ENCODE data around the gene BIRC6. TPM values are rescaled to one million over a fixed set of nuclear protein-coding genes. Genes with fewer than 3 reads are reported as not detected.
A peak's percentile ranks its signal among the peaks of the same experiment; 100 is the strongest.
"Not testable (repeated sequence)": the region's sequence is repeated elsewhere in the genome, so short reads cannot be mapped to it uniquely, and the experiment has no call there.

Gene BIRC6
- total RNA-seq, 8 experiments from 2014 or later, result 65.1 to 156 (median 78.9) TPM

- no peaks in the 10 kb centered on the region for H3K4me1 ChIP-seq (replicated peaks in 1 of 2)
- 72 to 100% (median 98%) methylated on average over 1 to 3 of the region's 3 CpGs for WGBS, 10 experiments
- no peak for ATAC-seq (replicated peaks in 6 of 8)
- H3K27ac ChIP-seq, result no peak overlapping the region
- H3K4me3 ChIP-seq, result no peak overlapping the region
- in situ Hi-C loops (cut with MboI; ENCODE audit: low pct_unique_long_range_greater_than_20kb in 2 of 9, low sequenced_read_pairs in 9 of 9, unreplicated experiment in 9 of 9), result no loop called here
Measured at GRCh38 chr2:32504877-32505478, 148.2 kb downstream of the BIRC6 start.

- Histone ChIP-seq H3K4me1 (replicated peaks in 1 of 2) (no peaks in the 10 kb centered on the region), H3K27ac (no peak overlapping the region), H3K4me3 (no peak overlapping the region)
- in situ Hi-C loops (cut with MboI; ENCODE audit: low pct_unique_long_range_greater_than_20kb in 2 of 9, low sequenced_read_pairs in 9 of 9, unreplicated experiment in 9 of 9), result no loop called here
- 88 to 100% (median 100%) methylated on average over 1 of the region's 1 CpG; no CpG with 5 or more reads in 1 of the 10 experiments for WGBS, 10 experiments
- ATAC-seq (replicated peaks in 6 of 8), result no peak
Measured at GRCh38 chr2:32506446-32506845, 149.6 kb downstream of the BIRC6 start.

GRCh38 chr2:32514946-32515345 is 158.1 kb downstream of the BIRC6 start:
- H3K4me3 ChIP-seq, result no peak overlapping the region
- ATAC-seq (replicated peaks in 6 of 8), result no peak
- no peak overlapping the region for H3K27ac ChIP-seq
- H3K4me1 ChIP-seq (replicated peaks in 1 of 2), result no peaks in the 10 kb centered on the region
- in situ Hi-C loops (cut with MboI; ENCODE audit: low pct_unique_long_range_greater_than_20kb in 2 of 9, low sequenced_read_pairs in 9 of 9, unreplicated experiment in 9 of 9), result no loop called here
- WGBS, 10 experiments, result 100% methylated on average over 1 to 2 of the region's 2 CpGs; no CpG with 5 or more reads in 2 of the 10 experiments

GRCh38 chr2:32516567-32516966 is 159.7 kb downstream of the BIRC6 start:
- 10 to 100% (median 95%) methylated on average over 1 of the region's 1 CpG; no CpG with 5 or more reads in 2 of the 10 experiments for WGBS, 10 experiments
- no peak overlapping the region for H3K27ac ChIP-seq
- no peaks in the 10 kb centered on the region for H3K4me1 ChIP-seq (replicated peaks in 1 of 2)
- in situ Hi-C loops (cut with MboI; ENCODE audit: low pct_unique_long_range_greater_than_20kb in 2 of 9, low sequenced_read_pairs in 9 of 9, unreplicated experiment in 9 of 9), result no loop called here
- no peak overlapping the region for H3K4me3 ChIP-seq
- ATAC-seq (replicated peaks in 6 of 8), result no peak

GRCh38 chr2:32522770-32523169 is 165.9 kb downstream of the BIRC6 start:
- no peak for ATAC-seq (replicated peaks in 6 of 8)
- in situ Hi-C loops (cut with MboI; ENCODE audit: low pct_unique_long_range_greater_than_20kb in 2 of 9, low sequenced_read_pairs in 9 of 9, unreplicated experiment in 9 of 9), result no loop called here
- Histone ChIP-seq H3K4me3 (no peak overlapping the region), H3K4me1 (replicated peaks in 1 of 2) (no peaks in the 10 kb centered on the region), H3K27ac (no peak overlapping the region)
- 75 to 100% (median 89%) methylated on average over 1 to 3 of the region's 3 CpGs for WGBS, 10 experiments

- in situ Hi-C loops (cut with MboI; ENCODE audit: low pct_unique_long_range_greater_than_20kb in 2 of 9, low sequenced_read_pairs in 9 of 9, unreplicated experiment in 9 of 9), result no loop called here
- no peak overlapping the region for H3K27ac ChIP-seq
- no peak for ATAC-seq (replicated peaks in 6 of 8)
- no peak overlapping the region for H3K4me3 ChIP-seq
- H3K4me1 ChIP-seq (replicated peaks in 1 of 2), result no peaks in the 10 kb centered on the region
- 78 to 100% (median 95%) methylated on average over 1 to 6 of the region's 6 CpGs; no CpG with 5 or more reads in 2 of the 10 experiments for WGBS, 10 experiments
Measured at GRCh38 chr2:32523686-32524085, 166.9 kb downstream of the BIRC6 start.

- in situ Hi-C loops (cut with MboI; ENCODE audit: low pct_unique_long_range_greater_than_20kb in 2 of 9, low sequenced_read_pairs in 9 of 9, unreplicated experiment in 9 of 9), result no loop called here
- Histone ChIP-seq H3K4me3 (no peak overlapping the region), H3K4me1 (replicated peaks in 1 of 2) (no peaks in the 10 kb centered on the region), H3K27ac (no peak overlapping the region)
- no peak for ATAC-seq (replicated peaks in 6 of 8)
- WGBS, 10 experiments, result 75 to 100% (median 96%) methylated on average over 1 to 2 of the region's 2 CpGs; no CpG with 5 or more reads in 4 of the 10 experiments
Measured at GRCh38 chr2:32532341-32532740, 175.5 kb downstream of the BIRC6 start.

- H3K27ac ChIP-seq, result no peak overlapping the region
- in situ Hi-C loops (cut with MboI; ENCODE audit: low pct_unique_long_range_greater_than_20kb in 2 of 9, low sequenced_read_pairs in 9 of 9, unreplicated experiment in 9 of 9), result no loop called here
- WGBS, 10 experiments, result 88 to 100% (median 100%) methylated on average over 1 of the region's 1 CpG; no CpG with 5 or more reads in 1 of the 10 experiments
- H3K4me1 ChIP-seq (replicated peaks in 1 of 2), result no peaks in the 10 kb centered on the region
- no peak for ATAC-seq (replicated peaks in 6 of 8)
- H3K4me3 ChIP-seq, result no peak overlapping the region
Measured at GRCh38 chr2:32532961-32533360, 176.1 kb downstream of the BIRC6 start.

GRCh38 chr2:32534831-32535230 is 178.0 kb downstream of the BIRC6 start:
- ATAC-seq (replicated peaks in 6 of 8), result peak in 2 of 8 experiments; percentile 21 to 31
- in situ Hi-C loops (cut with MboI; ENCODE audit: low pct_unique_long_range_greater_than_20kb in 2 of 9, low sequenced_read_pairs in 9 of 9, unreplicated experiment in 9 of 9), result no loop called here

GRCh38 chr2:32538735-32539134 is 181.9 kb downstream of the BIRC6 start:
- H3K4me3 ChIP-seq, result no peak overlapping the region
- no peak overlapping the region for H3K27ac ChIP-seq
- H3K4me1 ChIP-seq (replicated peaks in 1 of 2), result no peaks in the 10 kb centered on the region
- in situ Hi-C loops (cut with MboI; ENCODE audit: low pct_unique_long_range_greater_than_20kb in 2 of 9, low sequenced_read_pairs in 9 of 9, unreplicated experiment in 9 of 9), result no loop called here
- ATAC-seq (replicated peaks in 6 of 8), result no peak
- WGBS, 10 experiments, result 75 to 100% (median 90%) methylated on average over 1 to 2 of the region's 2 CpGs

More at GRCh38 chr2:32534831-32535230, 178.0 kb downstream of the BIRC6 start:
- no peaks in the 10 kb centered on the region for H3K4me1 ChIP-seq (replicated peaks in 1 of 2)
- no peak overlapping the region for H3K4me3 ChIP-seq
- 76 to 100% (median 90%) methylated on average over 1 to 3 of the region's 3 CpGs; no CpG with 5 or more reads in 2 of the 10 experiments for WGBS, 10 experiments
- no peak overlapping the region for H3K27ac ChIP-seq

GRCh38 chr2:32552483-32552882 is 195.7 kb downstream of the BIRC6 start:
- H3K4me1 ChIP-seq (replicated peaks in 1 of 2); H3K4me3 ChIP-seq; H3K27ac ChIP-seq; in situ Hi-C loops (cut with MboI; ENCODE audit: low pct_unique_long_range_greater_than_20kb in 2 of 9, low sequenced_read_pairs in 9 of 9, unreplicated experiment in 9 of 9); ATAC-seq (replicated peaks in 6 of 8): not testable (repeated sequence)
- 57 to 100% (median 87%) methylated on average over 1 to 3 of the region's 3 CpGs; no CpG with 5 or more reads in 4 of the 10 experiments for WGBS, 10 experiments

GRCh38 chr2:32553829-32554432 is 197.1 kb downstream of the BIRC6 start:
- 50 to 100% (median 90%) methylated on average over 1 to 2 of the region's 2 CpGs for WGBS, 10 experiments

GRCh38 chr2:32558492-32558891 is 201.7 kb downstream of the BIRC6 start:
- no peak overlapping the region for H3K4me3 ChIP-seq
- WGBS, 10 experiments, result 13 to 100% (median 75%) methylated on average over 1 to 2 of the region's 2 CpGs; no CpG with 5 or more reads in 1 of the 10 experiments
- ATAC-seq (replicated peaks in 6 of 8), result peak in 3 of 8 experiments; percentile 12 to 30 (median 29)
- H3K27ac ChIP-seq, result peak overlapping the region; percentile 3 to 72
- in situ Hi-C loops (cut with MboI; ENCODE audit: low pct_unique_long_range_greater_than_20kb in 2 of 9, low sequenced_read_pairs in 9 of 9, unreplicated experiment in 9 of 9), result no loop called here
- H3K4me1 ChIP-seq (replicated peaks in 1 of 2), result peaks cover 11 to 23% of the 10 kb centered on the region in 2 donors

More at GRCh38 chr2:32553829-32554432, 197.1 kb downstream of the BIRC6 start:
- ATAC-seq (replicated peaks in 6 of 8), result peak; percentile 42 to 82 (median 68)
- no peak overlapping the region for H3K4me3 ChIP-seq
- H3K4me1 ChIP-seq (replicated peaks in 1 of 2), result peaks cover 10 to 15% of the 10 kb centered on the region in 2 donors
- no peak overlapping the region for H3K27ac ChIP-seq
- in situ Hi-C loops (cut with MboI; ENCODE audit: low pct_unique_long_range_greater_than_20kb in 2 of 9, low sequenced_read_pairs in 9 of 9, unreplicated experiment in 9 of 9), result no loop called here

All from motor neuron (in vitro differentiated cells).